ENCODE results near the gene CLNK.

The CLNK gene

DNA sequence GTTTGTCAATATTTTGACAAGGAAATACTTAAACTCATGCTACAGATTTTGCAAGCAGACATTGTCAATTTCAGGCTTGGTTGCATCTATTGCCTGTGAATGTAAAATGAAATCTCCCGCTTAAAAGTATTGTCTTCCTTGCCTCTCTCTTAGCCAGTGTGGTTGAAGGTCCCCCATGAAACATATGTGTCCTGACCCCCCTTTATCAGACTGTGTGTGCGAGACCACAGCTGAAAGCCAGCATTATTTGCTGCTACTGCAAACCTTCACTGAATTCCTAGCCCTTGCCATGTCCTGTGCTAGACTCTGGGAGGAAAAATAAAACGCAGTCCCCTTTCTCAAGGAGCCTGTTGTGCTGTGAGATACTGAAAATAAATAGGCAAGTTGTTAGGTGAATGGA lies 16.6 kb upstream of the CLNK start:
- no peak for DNase-seq (ENCODE audit: low read depth)

GRCh38 chr4:10698172-10698571 lies 13.6 kb upstream of the CLNK start:
- DNase-seq (ENCODE audit: low read depth): no peak

DNA sequence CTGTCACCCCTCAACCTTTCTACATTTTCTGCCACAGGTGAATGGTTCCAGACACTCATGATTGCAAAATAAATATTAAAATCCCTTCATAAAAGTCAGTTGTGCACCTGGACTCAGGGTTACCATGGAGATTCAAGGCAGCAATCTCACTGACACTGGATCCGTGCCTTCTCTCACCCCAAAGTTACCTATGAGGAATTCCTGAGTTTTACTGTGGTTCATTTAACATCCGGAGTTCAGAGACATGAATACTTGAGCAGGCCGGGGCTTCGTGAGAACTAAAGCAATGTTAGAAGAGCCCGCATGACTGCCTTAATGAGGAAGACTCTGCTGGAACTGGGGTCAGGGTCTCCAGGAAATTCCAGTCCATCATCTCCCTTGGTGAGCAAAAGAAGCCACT lies 12.5 kb upstream of the CLNK start:
- DNase-seq (ENCODE audit: low read depth): no peak

DNA sequence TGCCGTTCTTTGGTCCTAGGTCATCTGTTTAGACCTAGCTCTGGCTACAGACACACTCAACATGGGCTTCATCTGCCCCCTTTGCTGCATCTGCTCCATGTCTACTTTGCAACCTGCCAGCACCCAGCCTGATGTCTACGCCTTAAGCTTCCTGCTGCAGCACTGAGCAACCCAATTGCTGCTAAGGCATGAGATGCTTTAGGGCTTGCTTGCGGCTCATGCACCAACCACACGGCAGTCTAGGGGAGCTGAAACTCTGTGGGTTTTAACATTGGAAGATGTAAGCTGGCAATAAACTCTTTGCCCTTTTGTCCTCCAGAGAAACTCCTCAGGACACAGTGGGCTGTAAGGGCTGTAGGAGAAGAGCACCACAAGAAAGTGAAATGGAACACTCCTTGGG lies 11.7 kb upstream of the CLNK start:
- no peak for DNase-seq (ENCODE audit: low read depth)

DNA sequence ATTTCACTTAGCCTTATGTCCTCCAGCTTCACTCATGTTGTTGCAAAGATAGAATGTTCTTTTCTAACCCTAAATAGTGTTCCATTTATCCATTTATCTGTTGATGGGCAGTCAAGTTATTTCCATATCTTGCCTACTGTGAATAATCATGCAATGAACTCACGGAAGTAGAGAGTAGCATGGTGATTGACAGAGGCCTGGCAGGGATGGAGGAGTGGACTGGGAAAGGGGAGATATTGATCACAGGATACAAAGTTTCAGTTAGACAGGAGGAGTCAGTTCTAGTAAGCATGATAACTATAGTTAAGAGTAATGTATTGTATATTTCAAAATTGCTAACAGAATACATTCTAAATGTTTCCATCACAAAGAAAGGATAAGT lies 10.3 kb upstream of the CLNK start:
- no peak for DNase-seq (ENCODE audit: low read depth)

- DNase-seq (ENCODE audit: low read depth): no peak
Measured at GRCh38 chr4:10694151-10694827, 9.7 kb upstream of the CLNK start.

DNA sequence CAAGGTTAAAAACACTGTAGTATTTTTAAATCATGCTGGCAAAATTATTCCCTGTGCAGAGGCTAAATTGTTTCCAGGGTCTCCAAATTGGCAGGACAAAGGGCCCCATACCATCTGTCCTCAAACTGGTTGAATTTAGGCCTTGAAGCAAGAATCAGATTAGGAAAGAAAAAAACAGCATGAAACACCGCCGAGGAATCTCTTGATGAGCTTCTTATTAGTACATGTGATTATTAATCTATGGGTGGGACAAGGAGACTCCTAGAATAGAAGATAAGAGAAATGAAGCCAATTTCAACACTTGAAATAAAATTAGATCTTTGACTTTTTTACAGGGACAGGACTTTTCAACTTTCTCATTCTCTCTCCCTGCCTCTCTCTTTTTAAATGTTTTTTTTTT lies 7.1 kb upstream of the CLNK start:
- DNase-seq (ENCODE audit: low read depth): no peak

DNA sequence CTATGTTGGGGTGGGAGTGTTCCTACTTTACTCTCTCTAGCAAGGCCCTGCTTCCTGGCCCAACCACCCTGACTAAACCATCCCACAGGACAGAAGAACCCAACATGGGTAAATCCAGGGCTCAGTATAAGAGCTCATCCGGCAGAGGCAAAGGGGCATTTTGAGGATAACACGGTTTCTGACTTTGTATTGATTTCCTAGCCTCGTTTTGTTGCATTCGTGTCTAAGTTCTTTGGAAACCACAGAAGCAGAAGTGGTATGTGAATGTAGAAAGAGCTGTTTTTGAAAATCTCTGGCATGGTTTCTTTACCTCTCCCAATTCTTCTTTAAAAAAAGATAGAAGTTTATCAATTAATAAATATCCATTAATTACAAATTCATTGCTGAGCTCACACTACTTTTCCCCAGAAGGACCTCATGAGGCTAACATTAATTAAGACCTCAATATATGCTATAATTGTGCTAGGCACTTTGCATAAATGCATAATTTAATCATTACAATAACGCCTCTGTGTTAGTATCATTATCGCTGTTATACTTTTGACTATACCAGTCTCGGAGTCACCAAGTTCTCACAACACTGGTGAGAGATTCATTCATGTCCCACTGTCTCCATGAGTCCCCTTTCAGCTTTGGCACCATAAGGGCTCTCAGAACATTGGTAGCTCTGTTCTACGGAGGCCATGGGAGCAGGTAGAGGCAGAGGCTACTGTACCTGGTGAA lies 5.8 kb upstream of the CLNK start:
- DNase-seq (ENCODE audit: low read depth): no peak

DNA sequence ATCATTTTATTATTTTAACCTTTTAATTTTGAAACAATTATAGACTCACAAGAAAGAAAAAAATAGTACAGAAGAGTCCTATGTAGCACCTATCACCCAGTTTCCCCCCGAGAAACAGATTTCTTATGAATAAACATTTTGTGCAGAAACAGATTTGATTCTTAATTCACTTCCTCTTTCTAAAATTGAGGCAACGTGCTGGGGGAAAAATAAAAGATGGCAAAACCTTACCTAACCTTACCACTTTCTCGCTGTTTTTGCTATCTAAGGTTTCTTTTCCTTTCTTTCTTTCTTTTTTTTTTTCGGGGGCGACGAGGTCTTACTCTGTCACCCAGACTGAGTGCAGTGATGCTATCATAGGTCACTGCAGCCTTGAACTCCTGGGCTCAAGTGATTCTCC lies 4.3 kb upstream of the CLNK start:
- no peak for DNase-seq (ENCODE audit: low read depth)

GRCh38 chr4:10688022-10688421 lies 3.5 kb upstream of the CLNK start:
- no peak for DNase-seq (ENCODE audit: low read depth)

GRCh38 chr4:10687526-10687925 lies 3.0 kb upstream of the CLNK start:
- no peak for DNase-seq (ENCODE audit: low read depth)

- DNase-seq (ENCODE audit: low read depth): no peak
Measured at GRCh38 chr4:10682397-10682796, 2.2 kb downstream of the CLNK start.

GRCh38 chr4:10677796-10678497 lies 6.6 kb downstream of the CLNK start:
- DNase-seq (ENCODE audit: low read depth): no peak

DNA sequence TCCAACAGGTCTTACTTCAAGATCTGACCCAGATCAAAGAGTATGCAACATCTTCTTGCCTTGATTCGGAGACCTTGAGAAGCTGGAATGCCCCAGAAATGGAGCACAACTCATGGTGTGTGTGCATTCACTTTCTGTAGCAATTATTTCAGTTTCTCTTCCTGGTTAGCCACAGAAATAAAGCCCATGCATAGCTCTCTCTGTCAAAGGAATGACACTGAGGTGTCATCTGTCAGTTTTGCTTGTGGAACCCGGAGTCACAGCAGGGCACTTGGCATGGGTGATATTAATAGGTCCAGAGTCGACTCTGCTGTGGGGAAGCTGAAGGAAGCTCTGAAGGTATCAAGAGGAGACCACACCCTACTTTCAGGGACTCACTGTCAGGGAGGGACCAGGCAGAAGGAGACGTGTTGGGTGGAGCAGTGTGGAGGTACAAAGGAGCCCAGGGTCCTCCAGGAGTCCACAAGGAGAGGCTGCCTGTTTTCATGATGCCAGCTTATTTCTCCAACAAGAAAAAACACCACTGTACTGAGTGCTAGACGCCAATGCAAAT lies 10.7 kb downstream of the CLNK start:
- DNase-seq (ENCODE audit: low read depth): no peak

DNA sequence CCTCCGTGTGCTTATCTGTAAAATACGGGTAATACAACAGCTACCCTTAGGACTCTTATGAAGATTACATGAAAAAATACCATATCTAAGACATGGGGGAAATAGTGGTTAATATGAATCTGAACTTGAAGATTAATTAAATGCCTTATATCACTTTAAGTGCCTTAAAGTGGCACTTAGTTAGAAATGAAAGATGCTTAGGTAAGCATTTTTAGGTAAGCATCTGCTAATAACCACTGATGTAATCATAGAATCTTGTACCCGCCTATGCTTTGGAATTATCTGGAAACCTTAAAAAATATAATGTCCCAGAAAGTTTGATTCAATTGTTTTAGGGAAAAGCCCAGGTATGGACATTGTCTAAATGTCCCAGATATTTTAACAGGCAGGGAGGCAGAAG lies 12.2 kb downstream of the CLNK start:
- no peak for DNase-seq (ENCODE audit: low read depth)

- no peak for DNase-seq (ENCODE audit: low read depth)
Measured at GRCh38 chr4:10671799-10672198, 12.8 kb downstream of the CLNK start.

GRCh38 chr4:10671366-10671765 lies 13.2 kb downstream of the CLNK start:
- DNase-seq (ENCODE audit: low read depth): no peak

DNA sequence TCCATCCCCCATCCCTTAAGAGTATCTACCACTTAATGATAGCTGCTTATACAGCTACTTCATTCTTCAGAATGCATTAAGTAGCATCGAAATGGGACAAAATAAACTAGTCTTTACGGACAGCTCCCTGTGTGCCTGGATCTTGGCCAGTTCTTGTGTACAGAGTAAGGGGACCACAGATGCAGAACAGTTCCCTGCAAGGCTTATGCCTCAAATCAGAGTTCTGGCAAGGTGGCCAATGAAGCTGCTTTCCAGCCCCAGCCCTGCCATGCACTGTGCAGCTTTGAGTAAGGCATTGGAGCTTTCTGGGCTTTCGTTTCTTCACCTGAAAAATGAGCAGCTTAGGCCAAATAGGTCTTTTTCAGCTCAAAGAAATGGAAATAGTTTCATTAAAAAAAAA lies 14.2 kb downstream of the CLNK start:
- DNase-seq (ENCODE audit: low read depth): no peak

- no peak for DNase-seq (ENCODE audit: low read depth)
Measured at GRCh38 chr4:10667701-10668326, 16.8 kb downstream of the CLNK start.

- no peak for DNase-seq (ENCODE audit: low read depth)
Measured at GRCh38 chr4:10666616-10667015, 18.0 kb downstream of the CLNK start.

GRCh38 chr4:10664408-10664807 lies 20.2 kb downstream of the CLNK start:
- no peak for DNase-seq (ENCODE audit: low read depth)

- DNase-seq (ENCODE audit: low read depth): no peak
Measured at GRCh38 chr4:10662937-10663336, 21.6 kb downstream of the CLNK start.

- no peak for DNase-seq (ENCODE audit: low read depth)
Measured at GRCh38 chr4:10661047-10661446, 23.5 kb downstream of the CLNK start.
